NCI-H774 (cell line): ENCODE measurements around the gene NAA35.

Experiments
- DNase-seq: peaks from one replicate; lab custom pipeline; 2025; lab: John Stamatoyannopoulos, UW

NAA35 gene

DNA sequence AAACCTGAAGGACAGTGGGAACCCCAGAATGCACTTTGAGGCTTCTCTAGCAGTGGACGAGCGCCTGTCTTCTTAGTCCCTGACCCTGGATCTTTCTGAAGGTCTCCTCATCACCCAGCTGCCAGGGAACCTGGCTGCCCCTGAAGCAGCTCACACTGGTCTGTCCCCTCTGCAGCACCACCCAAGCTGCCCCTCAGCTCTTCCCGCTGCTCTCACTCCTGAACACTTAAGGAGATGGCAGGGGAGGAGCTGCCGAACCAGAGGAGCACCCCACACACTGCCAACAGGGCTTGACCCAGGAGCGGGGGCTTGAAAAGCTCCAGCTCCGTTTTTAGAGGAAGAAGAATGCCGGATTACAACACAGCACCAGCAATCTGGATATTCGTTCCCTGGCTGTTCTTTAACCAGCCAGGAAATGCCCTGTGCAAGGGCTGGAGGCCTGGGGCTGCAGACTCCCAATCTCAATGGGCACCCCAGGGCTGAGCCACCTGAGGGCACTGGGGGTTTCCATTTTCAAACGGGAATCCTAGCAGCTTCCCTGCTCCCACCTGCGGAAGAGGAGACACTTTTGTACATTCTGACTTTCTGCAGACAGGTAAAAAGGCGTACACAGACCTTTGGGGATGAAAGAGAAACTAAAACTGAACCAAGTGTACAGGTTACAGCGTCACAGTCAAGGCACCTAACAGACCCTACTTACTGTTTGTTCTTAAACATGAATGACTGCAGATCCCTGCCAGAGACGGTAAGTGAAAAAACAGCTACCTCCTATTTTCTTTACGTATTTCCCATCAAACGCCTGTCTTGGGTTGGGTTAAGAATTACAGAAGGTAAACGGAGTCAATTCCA is 122.1 kb downstream of the NAA35 start:
- no peak for DNase-seq

- DNase-seq, result no peak
These were observed 123.3 kb downstream of the NAA35 start for GRCh38 chr9:86064220-86064619.

GRCh38 chr9:86069206-86069869 is 128.4 kb downstream of the NAA35 start:
- DNase-seq, result no peak
